Calu3 (cell line): ENCODE measurements around the gene SNRPB. TPM values are rescaled to one million over a fixed set of nuclear protein-coding genes. Genes with fewer than 3 reads are reported as not detected.

Experiments
- BruUV-seq: library from RNA; stranded (reverse); fragments of 400-500 nt; replicated peaks from 2 replicates; lab custom pipeline; 2021; lab: Mats Ljungman, UMichigan
- CTCF ChIA-PET: fragments of 300-600 bp; sonication (Branson Sonifier 250); formaldehyde crosslinking; loops from one replicate; lab custom pipeline; 2022; ENCODE audit warnings: antibody characterized with exemption; lab: Charles Lee
- DNase-seq: peaks from one replicate; pipeline ENCODE4 v3.0.0; 2022
- H3K27ac Mint-ChIP-seq: one replicate; pipeline ENCODE4 v1.8.0; 2022; ENCODE audit warnings: mixed read lengths; ENCODE audit not compliant: unreplicated experiment
- H3K27me3 Mint-ChIP-seq: one replicate; pipeline ENCODE4 v1.8.0; 2022; ENCODE audit warnings: mixed read lengths; ENCODE audit not compliant: unreplicated experiment
- H3K36me3 Mint-ChIP-seq: one replicate; pipeline ENCODE4 v1.8.0; 2022; ENCODE audit warnings: mild to moderate bottlenecking, moderate library complexity, mixed read lengths; ENCODE audit not compliant: insufficient read depth, unreplicated experiment
- H3K4me1 Mint-ChIP-seq: one replicate; pipeline ENCODE4 v1.8.0; 2022; ENCODE audit warnings: mild to moderate bottlenecking, low read depth, mixed read lengths; ENCODE audit not compliant: unreplicated experiment
- H3K4me3 Mint-ChIP-seq: one replicate; pipeline ENCODE4 v1.8.0; 2022; ENCODE audit warnings: mild to moderate bottlenecking, low read depth, moderate library complexity, mixed read lengths; ENCODE audit not compliant: unreplicated experiment
- H3K9me3 Mint-ChIP-seq: one replicate; pipeline ENCODE4 v1.8.0; 2022; ENCODE audit warnings: low read depth, mixed read lengths; ENCODE audit not compliant: unreplicated experiment
- CTCF ChIP-seq: fragments of 200-600 bp; IDR thresholded peaks from one replicate; pipeline ENCODE4 v1.8.0; 2022; ENCODE audit warnings: antibody characterized with exemption; ENCODE audit not compliant: unreplicated experiment
- intact Hi-C: fragments of 100-400 bp; cut with micrococcal nuclease; formaldehyde crosslinking; loops from one replicate; pipeline ENCODE4 v1.10.0; 2022; ENCODE audit not compliant: unreplicated experiment
- total RNA-seq: library from RNA; stranded (reverse); gene quantifications from 2 replicates; pipeline ENCODE4 v1.2.3, GENCODE V29; 2022

The SNRPB gene
- total RNA-seq, 1 experiment from 2014 or later, result 215 TPM

- Mint-ChIP-seq H3K4me3 (no peak overlapping the region), H3K27me3 (no peaks in the 10 kb centered on the region), H3K4me1 (no peaks in the 10 kb centered on the region), H3K9me3 (no peaks in the 10 kb centered on the region), H3K36me3 (no peaks in the 10 kb centered on the region), H3K27ac (no peak overlapping the region)
- no TSS peak for BruUV-seq
- no peak for TF ChIP-seq CTCF
- intact Hi-C loops, result no loop called here
- DNase-seq, result no peak
- CTCF ChIA-PET, result no interaction called here
Measured at GRCh38 chr20:2485661-2486060, 15.1 kb upstream of the SNRPB start.

- CTCF ChIA-PET, result no interaction called here
- H3K27me3 Mint-ChIP-seq, result no peaks in the 10 kb centered on the region
- intact Hi-C loops, result no loop called here
- no peak for TF ChIP-seq CTCF
- H3K4me3 Mint-ChIP-seq, result no peak overlapping the region
- no peaks in the 10 kb centered on the region for H3K9me3 Mint-ChIP-seq
- no peaks in the 10 kb centered on the region for H3K4me1 Mint-ChIP-seq
- H3K27ac Mint-ChIP-seq, result no peak overlapping the region
- DNase-seq, result no peak
- no peaks in the 10 kb centered on the region for H3K36me3 Mint-ChIP-seq
- BruUV-seq, result no TSS peak
Measured at GRCh38 chr20:2485080-2485479, 14.5 kb upstream of the SNRPB start.

GRCh38 chr20:2483504-2483903, 12.9 kb upstream of the SNRPB start:
- intact Hi-C loops, result no loop called here
- Mint-ChIP-seq H3K27me3 (no peaks in the 10 kb centered on the region), H3K4me3 (no peak overlapping the region), H3K9me3 (no peaks in the 10 kb centered on the region), H3K27ac (no peak overlapping the region), H3K36me3 (no peaks in the 10 kb centered on the region), H3K4me1 (no peaks in the 10 kb centered on the region)
- CTCF ChIA-PET, result no interaction called here
- no peak for DNase-seq
- no peak for TF ChIP-seq CTCF
- no TSS peak for BruUV-seq

- CTCF ChIA-PET, result no interaction called here
- Mint-ChIP-seq H3K4me1 (no peaks in the 10 kb centered on the region), H3K4me3 (no peak overlapping the region), H3K27ac (no peak overlapping the region), H3K9me3 (no peaks in the 10 kb centered on the region), H3K36me3 (no peaks in the 10 kb centered on the region), H3K27me3 (no peaks in the 10 kb centered on the region)
- no peak for DNase-seq
- intact Hi-C loops, result no loop called here
- TF ChIP-seq CTCF, result no peak
- BruUV-seq, result no TSS peak
Measured at GRCh38 chr20:2480381-2480780, 9.8 kb upstream of the SNRPB start.
